Osteoblast (primary cell): Measurements from ENCODE around the gene ELSPBP1. TPM values are rescaled to one million over a fixed set of nuclear protein-coding genes. Genes with fewer than 3 reads are reported as not detected.

Experiments
- DNase-seq: peaks from one replicate; pipeline ENCODE4 v3.0.0; 2011; ENCODE audit warnings: low spot score, mixed read lengths; ENCODE audit not compliant: insufficient read length; ENCODE audit errors: missing footprints
- H2AFZ ChIP-seq: 2 replicates; pipeline ENCODE4 v1.6.0; 2011; ENCODE audit warnings: mild to moderate bottlenecking, low read length
- H3K27ac ChIP-seq: 2 replicates; pipeline ENCODE4 v1.5.1; 2011; ENCODE audit warnings: mild to moderate bottlenecking, low read depth, low read length, moderate library complexity
- H3K27me3 ChIP-seq: 2 replicates; pipeline ENCODE4 v1.6.0; 2012; ENCODE audit warnings: mild to moderate bottlenecking, control low read depth, inconsistent platforms, low read length, moderate library complexity; ENCODE audit not compliant: insufficient read depth
- H3K36me3 ChIP-seq: 2 replicates; pipeline ENCODE4 v1.5.1; 2011; ENCODE audit warnings: mild to moderate bottlenecking, low read length, control low read depth, moderate library complexity; ENCODE audit not compliant: insufficient read depth
- H3K4me1 ChIP-seq: 2 replicates; pipeline ENCODE4 v1.5.1; 2011; ENCODE audit warnings: mild to moderate bottlenecking, low read length, control low read depth, moderate library complexity; ENCODE audit not compliant: insufficient read depth
- H3K4me2 ChIP-seq: 2 replicates; pipeline ENCODE4 v1.6.0; 2011; ENCODE audit warnings: mild to moderate bottlenecking, low read length; ENCODE audit not compliant: insufficient read depth
- H3K4me3 ChIP-seq: fragments of 200-600 bp; sonication (generic); 3 replicates; pipeline ENCODE4 v1.5.1; 2012; ENCODE audit warnings: mild to moderate bottlenecking, low read length, inconsistent platforms; ENCODE audit not compliant: insufficient read depth
- H3K79me2 ChIP-seq: 2 replicates; pipeline ENCODE4 v1.6.0; 2012; ENCODE audit warnings: mild to moderate bottlenecking, low read length, control low read depth, inconsistent platforms; ENCODE audit not compliant: insufficient read depth
- H3K9me3 ChIP-seq: 2 replicates; pipeline ENCODE4 v1.5.1; 2011; ENCODE audit warnings: low read depth, low read length, control low read depth
- H4K20me1 ChIP-seq: 2 replicates; pipeline ENCODE4 v1.6.0; 2012; ENCODE audit warnings: mild to moderate bottlenecking, low read length, control low read depth; ENCODE audit not compliant: insufficient read depth
- total RNA-seq: library from RNA; depleted of rRNA; stranded (reverse); fragments of >200 nt; gene quantifications from 2 replicates; pipeline ENCODE4 v1.2.3, GENCODE V29; 2012
- TF ChIP-seq, protein P1 (sequence below): IDR thresholded peaks from 2 replicates; pipeline ENCODE4 v1.5.1; 2011; ENCODE audit warnings: mild to moderate bottlenecking, low read depth, low read length, moderate library complexity; ENCODE audit errors: extremely low read depth

Gene ELSPBP1
- total RNA-seq, 1 donor = not detected

DNA sequence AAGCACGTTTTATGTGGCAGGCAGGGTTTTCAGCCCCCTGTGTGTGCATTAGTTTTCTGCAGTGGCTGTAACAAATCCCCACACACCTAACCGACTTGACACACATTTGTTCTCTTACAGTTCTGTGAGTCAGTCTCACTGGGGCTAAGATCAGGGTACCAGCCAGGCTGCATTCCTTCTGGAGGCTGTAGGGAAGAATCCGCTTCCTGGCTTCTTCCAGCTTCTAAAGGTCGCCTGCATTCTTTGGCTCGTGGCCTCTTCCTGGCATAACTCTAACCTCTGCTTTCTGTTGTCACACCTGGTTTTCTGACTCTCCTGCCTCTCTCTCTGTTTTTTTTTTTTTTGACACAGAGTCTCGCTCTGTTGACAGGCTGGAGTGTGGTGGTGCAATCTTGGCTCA, 6.4 kb downstream of the ELSPBP1 start:
- H4K20me1 ChIP-seq = no peaks in the 10 kb centered on the region

DNA sequence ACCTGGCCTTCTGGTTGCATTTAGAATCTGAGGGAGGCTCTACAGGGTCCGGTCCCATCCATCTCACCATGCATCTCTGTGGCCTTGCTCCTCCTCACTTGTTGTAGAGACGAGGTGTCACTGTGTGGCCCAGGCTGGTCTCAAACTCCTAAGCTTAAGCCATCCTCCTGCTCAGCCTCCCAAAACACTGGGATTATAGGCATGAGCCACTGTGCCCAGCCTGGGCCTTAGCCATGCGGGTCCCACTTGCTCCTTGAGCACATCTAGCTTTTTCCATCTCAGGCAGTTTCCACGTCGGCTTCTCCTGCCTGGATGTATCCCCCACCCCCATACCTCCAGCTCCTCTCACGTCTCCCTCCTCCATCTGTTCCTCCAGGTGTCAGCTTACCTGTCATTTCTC, 9.8 kb downstream of the ELSPBP1 start:
- H3K27ac ChIP-seq = no peak overlapping the region
- no peak overlapping the region for H3K4me3 ChIP-seq
- H3K36me3 ChIP-seq = no peaks in the 10 kb centered on the region
- no peaks in the 10 kb centered on the region for H3K79me2 ChIP-seq
- H3K27me3 ChIP-seq = no peaks in the 10 kb centered on the region
- H3K9me3 ChIP-seq = no peaks in the 10 kb centered on the region
- no peak overlapping the region for H3K4me2 ChIP-seq
- TF ChIP-seq, protein P1, sequence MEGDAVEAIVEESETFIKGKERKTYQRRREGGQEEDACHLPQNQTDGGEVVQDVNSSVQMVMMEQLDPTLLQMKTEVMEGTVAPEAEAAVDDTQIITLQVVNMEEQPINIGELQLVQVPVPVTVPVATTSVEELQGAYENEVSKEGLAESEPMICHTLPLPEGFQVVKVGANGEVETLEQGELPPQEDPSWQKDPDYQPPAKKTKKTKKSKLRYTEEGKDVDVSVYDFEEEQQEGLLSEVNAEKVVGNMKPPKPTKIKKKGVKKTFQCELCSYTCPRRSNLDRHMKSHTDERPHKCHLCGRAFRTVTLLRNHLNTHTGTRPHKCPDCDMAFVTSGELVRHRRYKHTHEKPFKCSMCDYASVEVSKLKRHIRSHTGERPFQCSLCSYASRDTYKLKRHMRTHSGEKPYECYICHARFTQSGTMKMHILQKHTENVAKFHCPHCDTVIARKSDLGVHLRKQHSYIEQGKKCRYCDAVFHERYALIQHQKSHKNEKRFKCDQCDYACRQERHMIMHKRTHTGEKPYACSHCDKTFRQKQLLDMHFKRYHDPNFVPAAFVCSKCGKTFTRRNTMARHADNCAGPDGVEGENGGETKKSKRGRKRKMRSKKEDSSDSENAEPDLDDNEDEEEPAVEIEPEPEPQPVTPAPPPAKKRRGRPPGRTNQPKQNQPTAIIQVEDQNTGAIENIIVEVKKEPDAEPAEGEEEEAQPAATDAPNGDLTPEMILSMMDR = no peak
- no peaks in the 10 kb centered on the region for H4K20me1 ChIP-seq
- H2AFZ ChIP-seq = no peak overlapping the region
- no peaks in the 10 kb centered on the region for H3K4me1 ChIP-seq
- DNase-seq = no peak

More for the DNA sequence above, 6.4 kb downstream of the ELSPBP1 start:
- H3K4me2 ChIP-seq = no peak overlapping the region
- no peak overlapping the region for H3K27ac ChIP-seq
- no peak overlapping the region for H3K4me3 ChIP-seq
- H3K27me3 ChIP-seq = no peaks in the 10 kb centered on the region
- H3K4me1 ChIP-seq = no peaks in the 10 kb centered on the region
- H3K79me2 ChIP-seq = no peaks in the 10 kb centered on the region
- TF ChIP-seq, protein P1 = no peak
- DNase-seq = no peak
- no peaks in the 10 kb centered on the region for H3K9me3 ChIP-seq
- no peak overlapping the region for H2AFZ ChIP-seq
- no peaks in the 10 kb centered on the region for H3K36me3 ChIP-seq

DNA sequence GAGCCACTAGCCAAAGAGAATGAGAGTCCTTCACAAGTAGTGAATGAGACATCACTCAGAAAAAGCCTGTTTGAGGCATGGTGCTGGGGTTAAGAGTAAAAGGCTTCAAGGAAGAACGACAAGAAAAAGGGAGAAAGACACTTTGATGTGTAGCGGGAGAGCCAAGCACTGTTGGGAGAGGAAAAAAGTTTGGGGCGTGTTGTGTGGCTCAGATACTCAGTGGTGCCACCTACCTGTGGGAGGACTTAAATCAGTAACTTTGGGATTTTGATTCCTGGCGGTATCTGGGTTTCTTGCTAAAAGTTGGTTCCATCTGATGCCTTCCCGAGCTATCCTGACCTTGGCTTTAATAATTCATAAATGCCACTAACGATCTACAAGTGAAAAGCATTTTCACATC, 12.3 kb downstream of the ELSPBP1 start:
- Histone ChIP-seq H2AFZ (no peak overlapping the region), H3K4me1 (no peaks in the 10 kb centered on the region)
- DNase-seq = peak; percentile 21

DNA sequence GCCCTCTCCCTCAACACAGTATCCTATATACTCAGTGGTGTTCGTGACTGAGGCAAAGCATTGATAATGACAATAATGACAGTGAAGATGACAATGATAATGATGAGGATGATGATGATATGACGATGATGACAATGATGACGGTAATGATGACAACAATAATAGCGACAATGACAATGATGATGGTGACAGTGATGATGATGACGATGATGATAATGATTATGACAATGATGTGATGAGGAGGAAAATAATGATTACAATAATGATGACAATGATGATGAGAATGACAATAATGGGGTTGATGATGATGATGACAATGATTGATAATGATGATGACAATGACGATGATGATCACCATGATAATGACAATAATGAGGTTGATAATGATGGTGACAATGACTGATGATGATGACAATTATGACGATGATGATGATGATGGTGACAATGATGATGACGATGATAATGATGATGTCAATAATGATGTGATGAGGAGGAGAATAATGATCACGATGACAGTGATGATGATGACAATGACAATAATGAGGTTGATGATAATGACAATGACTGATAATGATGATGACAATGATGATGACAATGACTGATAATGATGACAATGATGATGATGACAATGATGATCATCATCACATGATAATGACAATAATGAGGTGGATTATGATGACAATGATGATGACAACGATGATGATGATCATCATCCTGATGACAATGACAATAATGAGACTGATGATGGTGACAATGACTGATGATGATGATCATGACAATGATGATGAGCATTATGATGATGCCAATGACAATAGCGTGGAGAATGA, 16.7 kb downstream of the ELSPBP1 start:
- H3K4me1 ChIP-seq = no peaks in the 10 kb centered on the region
- H3K9me3 ChIP-seq = no peaks in the 10 kb centered on the region
- H3K4me2 ChIP-seq = no peak overlapping the region
- H3K27me3 ChIP-seq = peaks cover 3% of the 10 kb centered on the region
- no peak overlapping the region for H3K4me3 ChIP-seq
- H4K20me1 ChIP-seq = no peaks in the 10 kb centered on the region
- no peaks in the 10 kb centered on the region for H3K36me3 ChIP-seq
- TF ChIP-seq, protein P1 = no peak
- no peak overlapping the region for H2AFZ ChIP-seq
- no peaks in the 10 kb centered on the region for H3K79me2 ChIP-seq
- H3K27ac ChIP-seq = no peak overlapping the region
- DNase-seq = no peak

More for the DNA sequence above, 12.3 kb downstream of the ELSPBP1 start:
- H4K20me1 ChIP-seq = no peaks in the 10 kb centered on the region
- H3K27me3 ChIP-seq = no peaks in the 10 kb centered on the region
- H3K79me2 ChIP-seq = no peaks in the 10 kb centered on the region
- H3K27ac ChIP-seq = no peak overlapping the region
- no peak overlapping the region for H3K4me2 ChIP-seq
- TF ChIP-seq, protein P1 = peak; percentile 20
- no peaks in the 10 kb centered on the region for H3K9me3 ChIP-seq
- H3K4me3 ChIP-seq = no peak overlapping the region
- no peaks in the 10 kb centered on the region for H3K36me3 ChIP-seq
